ENCODE measurements around the gene MYCBPAP.

MYCBPAP gene

GRCh38 chr17:50558941-50559614, 50.8 kb downstream of the MYCBPAP start:
- Histone ChIP-seq H3K4me3 (ENCODE audit: low read depth, low read length) (no peak overlapping the region), H3K27me3 (replicated peaks) (peaks cover 58% of the 10 kb centered on the region), H3K36me3 (replicated peaks) (no peaks in the 10 kb centered on the region), H3K27ac (no peak overlapping the region)
- in situ Hi-C loops (cut with HindIII; ENCODE audit: low pct_ligation_motif_present, low sequenced_read_pairs): loop anchor here (25.0 kb wide), 1 partner anchor 128 kb away; no protein-coding TSS in a partner anchor
- TF ChIP-seq CTCF (IDR thresholded peaks at IDR 0.05; ENCODE audit: low read depth, low read length, missing control alignments): no peak
- no peak for DNase-seq

- H3K4me3 ChIP-seq (ENCODE audit: low read depth, low read length): peak overlapping the region; percentile 39
- no peaks in the 10 kb centered on the region for H3K36me3 ChIP-seq (replicated peaks)
- peaks cover 62% of the 10 kb centered on the region for H3K27me3 ChIP-seq (replicated peaks)
- in situ Hi-C loops (cut with HindIII; ENCODE audit: low pct_ligation_motif_present, low sequenced_read_pairs): loop anchor here (25.0 kb wide), 1 partner anchor 128 kb away; no protein-coding TSS in a partner anchor
- TF ChIP-seq CTCF (IDR thresholded peaks at IDR 0.05; ENCODE audit: low read depth, low read length, missing control alignments): no peak
- no peak for DNase-seq
- H3K27ac ChIP-seq: no peak overlapping the region
Observed at GRCh38 chr17:50559674-50560184, 51.5 kb downstream of the MYCBPAP start.

- Histone ChIP-seq H3K27ac (no peak within 1 kb of the TSS), H3K4me3 (ENCODE audit: low read depth, low read length) (peak within 1 kb of the TSS; percentile 39), H3K36me3 (replicated peaks) (no peaks in the 10 kb centered on the region), H3K27me3 (replicated peaks) (peaks cover 62% of the 10 kb centered on the region)
- no peak for TF ChIP-seq CTCF (IDR thresholded peaks at IDR 0.05; ENCODE audit: low read depth, low read length, missing control alignments)
- peak; percentile 75 for DNase-seq
- in situ Hi-C loops (cut with HindIII; ENCODE audit: low pct_ligation_motif_present, low sequenced_read_pairs): loop anchor here (25.0 kb wide), 1 partner anchor 127 kb away; no protein-coding TSS in a partner anchor
Observed at GRCh38 chr17:50560185-50560824, 52.1 kb downstream of the MYCBPAP start, which contains the start of gene CACNA1G. Gene CACNA1G, plus strand, starts transcription at chr17:50560715. Its CDS starts 745 bp downstream, at chr17:50561460.

- H3K4me3 ChIP-seq (ENCODE audit: low read depth, low read length): peak overlapping the region; percentile 9
- DNase-seq: no peak
- in situ Hi-C loops (cut with HindIII; ENCODE audit: low pct_ligation_motif_present, low sequenced_read_pairs): loop anchor here (25.0 kb wide), 1 partner anchor 126 kb away; no protein-coding TSS in a partner anchor
- peaks cover 65% of the 10 kb centered on the region for H3K27me3 ChIP-seq (replicated peaks)
- H3K36me3 ChIP-seq (replicated peaks): no peaks in the 10 kb centered on the region
- no peak for TF ChIP-seq CTCF (IDR thresholded peaks at IDR 0.05; ENCODE audit: low read depth, low read length, missing control alignments)
- H3K27ac ChIP-seq: no peak overlapping the region
Observed at GRCh38 chr17:50560931-50561745, 52.9 kb downstream of the MYCBPAP start.

- DNase-seq: no peak
- Histone ChIP-seq H3K27ac (no peak overlapping the region), H3K36me3 (replicated peaks) (no peaks in the 10 kb centered on the region), H3K27me3 (replicated peaks) (peaks cover 70% of the 10 kb centered on the region), H3K4me3 (ENCODE audit: low read depth, low read length) (no peak overlapping the region)
- no peak for TF ChIP-seq CTCF (IDR thresholded peaks at IDR 0.05; ENCODE audit: low read depth, low read length, missing control alignments)
- in situ Hi-C loops (cut with HindIII; ENCODE audit: low pct_ligation_motif_present, low sequenced_read_pairs): loop anchor here (25.0 kb wide), 1 partner anchor 126 kb away; no protein-coding TSS in a partner anchor
Observed at GRCh38 chr17:50561746-50562141, 53.5 kb downstream of the MYCBPAP start.
